Peyer's patch (tissue), 4 donors: Measurements from ENCODE around the gene ZNF691.

Source experiments
- CTCF ChIP-seq, 6 experiments: fragments of 450-650 bp in 4 of 6; fragments of 200-600 bp in 2 of 6; sonication (generic) in 1 of 6; IDR thresholded peaks; one replicate each; pipeline ENCODE4 v1.5.1; 2017 to 2019; ENCODE audit warnings: antibody characterized with exemption in 6 of 6, mild to moderate bottlenecking in 3 of 6, moderate library complexity in 1 of 6
- POLR2A ChIP-seq, 2 donors: fragments of 450-650 bp; IDR thresholded peaks; one replicate each; pipeline ENCODE4 v1.5.1; 2017; ENCODE audit warnings: antibody characterized with exemption in 2 of 2, mild to moderate bottlenecking in 2 of 2, moderate library complexity in 2 of 2

DNA sequence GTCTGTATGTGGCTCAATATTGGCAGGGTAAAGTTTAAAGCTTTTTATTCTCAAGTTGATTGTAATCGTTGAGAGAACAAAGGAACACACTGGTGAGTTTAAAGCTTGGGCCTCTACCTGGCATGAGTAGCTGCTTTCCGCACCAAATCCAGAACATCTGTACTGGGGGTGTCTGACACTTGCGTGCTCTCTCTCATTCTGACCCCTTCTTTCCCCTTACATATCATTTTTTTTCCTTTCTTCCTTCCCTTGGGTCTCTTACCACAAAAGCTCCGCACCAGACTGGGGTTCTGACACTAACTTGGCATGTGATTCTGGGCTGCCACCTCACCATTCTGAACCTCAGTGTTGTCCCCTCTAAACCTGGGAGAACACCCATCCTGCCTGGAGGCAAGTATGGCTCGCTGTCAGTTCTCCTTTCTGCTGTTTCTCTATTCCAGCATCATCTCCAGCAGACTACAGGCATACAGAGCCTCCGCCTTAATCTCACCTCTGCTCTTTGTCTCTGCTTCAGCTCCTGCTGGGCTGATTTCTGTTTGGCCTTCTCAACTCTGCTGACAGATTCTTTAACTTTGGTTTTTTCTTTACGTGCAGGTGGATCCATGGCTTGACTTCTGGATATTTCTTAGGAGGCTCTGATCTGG lies 30.4 kb upstream of the ZNF691 start:
- no peak for TF ChIP-seq POLR2A (IDR thresholded peaks at IDR 0.05)
- TF ChIP-seq CTCF (IDR thresholded peaks at IDR 0.05): no peak
